PFSK-1 (cell line): ENCODE results near the gene DYNC1H1.

Source experiments
- FOXP2 ChIP-seq: optimal IDR thresholded peaks from 2 replicates; pipeline ENCODE3; 2011; ENCODE audit warnings: borderline replicate concordance, control low read depth, inconsistent platforms; ENCODE audit not compliant: insufficient read depth; ENCODE audit errors: extremely low read length, extremely low read depth
- POLR2AphosphoS5 ChIP-seq: IDR thresholded peaks from 2 replicates; pipeline ENCODE4 v1.6.1; 2012; ENCODE audit warnings: low read depth, mild to moderate bottlenecking, control low read depth, low read length, moderate library complexity
- REST ChIP-seq, 2 experiments: IDR thresholded peaks; 2 replicates each; pipeline versions ENCODE4 v1.6.1 to v1.8.0; 2011 to 2012; ENCODE audit warnings: low read depth in 2 of 2, low read length in 2 of 2, control low read depth in 1 of 2, inconsistent platforms in 1 of 2, mild to moderate bottlenecking in 1 of 2, moderate library complexity in 1 of 2; ENCODE audit not compliant: insufficient read depth in 1 of 2
- SIN3A ChIP-seq: IDR thresholded peaks from 2 replicates; pipeline ENCODE4 v1.6.1; 2012; ENCODE audit warnings: mild to moderate bottlenecking, low read length, moderate library complexity, borderline replicate concordance; ENCODE audit not compliant: insufficient read depth
- TAF1 ChIP-seq: IDR thresholded peaks from 2 replicates; pipeline ENCODE4 v1.6.1; 2012; ENCODE audit warnings: low read length, control low read depth, borderline replicate concordance; ENCODE audit not compliant: insufficient read depth

- TF ChIP-seq SIN3A = no peak
- TF ChIP-seq POLR2AphosphoS5 = no peak
- no peak for TF ChIP-seq TAF1
- TF ChIP-seq REST (IDR thresholded peaks at IDR 0.05; ENCODE audit: insufficient read depth in 1 of 2, low read depth in 2 of 2, low read length in 2 of 2) = no peak
- TF ChIP-seq FOXP2 = no peak
Measured at GRCh38 chr14:101997429-101998336, 33.3 kb downstream of the DYNC1H1 start.
